ENCODE results near the gene TMEM232.

DNA sequence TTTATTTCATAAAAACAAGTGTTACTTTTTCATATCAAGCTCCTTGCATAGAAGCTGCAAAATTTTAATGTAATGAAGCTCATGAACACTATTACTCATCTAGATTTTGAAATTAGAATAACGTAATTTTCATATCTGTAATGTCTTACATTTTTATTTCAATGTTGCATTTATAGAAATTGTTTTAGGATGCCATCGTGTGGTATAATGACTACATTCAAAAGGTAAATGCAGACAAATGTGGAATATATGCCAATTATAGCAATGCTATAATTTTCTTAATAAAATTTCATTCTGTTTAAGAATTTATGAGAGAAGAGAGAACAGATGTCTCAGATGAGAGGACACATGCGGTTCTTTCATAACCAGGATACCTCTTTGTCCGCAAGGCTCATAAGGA lies 230.2 kb downstream of the TMEM232 start:
- TF ChIP-seq CCAR2 (IDR thresholded peaks at IDR 0.05; ENCODE audit: low read depth, low read length) (no peak), ZNF311 (CRISPR knock-in tag; IDR thresholded peaks at IDR 0.05) (no peak), TCF7L2 (IDR thresholded peaks at IDR 0.05; ENCODE audit: low read depth, low read length) (no peak), ESRRA (IDR thresholded peaks at IDR 0.05; ENCODE audit: borderline replicate concordance, low read depth) (no peak), CTBP1 (IDR thresholded peaks at IDR 0.05; ENCODE audit: borderline replicate concordance) (no peak), NFIX (CRISPR knock-in tag; IDR thresholded peaks at IDR 0.05; ENCODE audit: low read depth) (no peak), NFE2 (IDR thresholded peaks at IDR 0.05; ENCODE audit: low read depth) (no peak)
